ENCODE results near the gene LIME1. TPM values are rescaled to one million over a fixed set of nuclear protein-coding genes. Genes with fewer than 3 reads are reported as not detected.

The LIME1 gene
- total and polyA plus RNA-seq, 2 of the 8 experiments (the other 6 are each of a cell fraction or from before 2014, with no cell fraction given) = 4.5 to 5.9 TPM

- Histone ChIP-seq H3K23ac (ENCODE audit: insufficient read length) (no peak overlapping the region), H2BK120ac (replicated peaks; ENCODE audit: low read depth, low read length) (no peak overlapping the region), H3K9me3 (ENCODE audit: insufficient read depth in 2 of 2, low read depth in 1 of 2, low read length in 1 of 2) (no peaks in the 10 kb centered on the region), H2AK5ac (ENCODE audit: low read depth, low read length) (no peak overlapping the region), H4K91ac (replicated peaks; ENCODE audit: insufficient read length, low read length) (no peak overlapping the region), H4K8ac (ENCODE audit: extremely low read depth, insufficient read depth, low read length) (no peak overlapping the region), H4K20me1 (replicated peaks in 1 of 2; ENCODE audit: control insufficient read depth in 1 of 2, insufficient read depth in 2 of 2, low read length in 2 of 2) (peaks cover 0 to 10% of the 10 kb centered on the region in 2 experiments), H3K4me2 (ENCODE audit: insufficient read depth in 1 of 2, low read depth in 2 of 2, low read length in 2 of 2) (peak overlapping the region; percentile 70 to 75), H3K27ac (ENCODE audit: low read depth, low read length) (no peak overlapping the region), H2AFZ (ENCODE audit: low read length) (no peak overlapping the region), H3K79me1 (ENCODE audit: low read depth, low read length) (no peaks in the 10 kb centered on the region), H3K9ac (replicated peaks in 1 of 4; ENCODE audit: extremely low read depth in 1 of 4, low read depth in 3 of 4, low read length in 3 of 4) (no peak overlapping the region; a peak in 1 of 7 replicates), H2BK12ac (ENCODE audit: low read depth, low read length) (no peak overlapping the region), H3K23me2 (ENCODE audit: low read depth, low read length) (peaks cover 13% of the 10 kb centered on the region; the same call in 1 of the 2 replicates), H3K27me3 (replicated peaks in 1 of 4; ENCODE audit: control insufficient read depth in 3 of 4, extremely low read depth in 1 of 4, insufficient read depth in 3 of 4, low read length in 3 of 4) (peaks cover 0 to 12% (median 8%) of the 10 kb centered on the region in 4 experiments; a peak in 4 of 7 replicates), H3K4me1 (replicated peaks in 1 of 4; ENCODE audit: control insufficient read depth in 3 of 4, insufficient read depth in 4 of 4, low read length in 3 of 4) (peaks cover 0 to 20% (median 11%) of the 10 kb centered on the region in 4 experiments; a peak in 6 of 7 replicates), H3K4me3 (ENCODE audit: extremely low read depth in 1 of 4, insufficient read depth in 2 of 4, low read depth in 3 of 4, low read length in 4 of 4) (peak overlapping the region in 2 of 4 experiments; percentile 49 to 83; a peak in 3 of 8 replicates), H3K4ac (replicated peaks; ENCODE audit: insufficient read length, low read depth, low read length) (no peak overlapping the region), H2BK5ac (ENCODE audit: low read depth, low read length) (peak overlapping the region; percentile 78), H2BK15ac (ENCODE audit: low read length) (peak overlapping the region; percentile 46; the same call in 1 of the 2 replicates), H3K56ac (replicated peaks; ENCODE audit: insufficient read length, low read depth, low read length) (no peak overlapping the region), H3K79me2 (ENCODE audit: control insufficient read depth in 1 of 2, insufficient read depth in 2 of 2, low read length in 2 of 2) (no peaks in the 10 kb centered on the region), H3K36me3 (ENCODE audit: control insufficient read depth in 2 of 4, insufficient read depth in 4 of 4, low read length in 3 of 4) (peaks cover 0 to 10% (median 6%) of the 10 kb centered on the region in 4 experiments; a peak in 3 of 8 replicates), H3K14ac (ENCODE audit: insufficient read length) (no peak overlapping the region), H4K5ac (ENCODE audit: insufficient read length, low read depth, low read length) (no peak overlapping the region), H2BK20ac (ENCODE audit: low read length) (no peak overlapping the region), H3K18ac (ENCODE audit: extremely low read depth, low read length) (peak overlapping the region; percentile 60)
- FAIRE-seq (no peak), DNase-seq (ENCODE audit: low read depth in 1 of 2, low spot score in 2 of 2) (no peak)
- TF ChIP-seq YY1 (IDR thresholded peaks at IDR 0.05; ENCODE audit: low read depth, low read length) (peak; percentile 86), KDM1A (IDR thresholded peaks at IDR 0.05; ENCODE audit: borderline replicate concordance, low read length) (no peak)
- ChIA-PET CTCF (ENCODE audit: partially characterized antibody) (interaction anchor here (0.6 to 2.2 kb wide), 11 partner anchors 14 to 264 kb away, joined by 3 to 18 read pairs (median 4); partner anchors contain the start of gene TPD52L2), POLR2A (ENCODE audit: partially characterized antibody) (interaction anchor here (1.0 to 2.6 kb wide), 8 partner anchors 9 to 219 kb away, joined by 3 to 23 read pairs (median 6); partner anchors contain the start of genes ARFRP1, RTEL1, TPD52L2 and ZGPAT)
- WGBS, 2 experiments (ENCODE audit: extremely low coverage in 1 of 2, insufficient coverage in 1 of 2, insufficient read length in 1 of 2, insufficient replicate concordance in 2 of 2, low coverage in 1 of 2, low lambda C conversion rate in 2 of 2, missing lambda C conversion rate in 1 of 2) = 52% methylated on average over 6 of the region's 6 CpGs; no CpG with 5 or more reads in 1 of the 2 experiments
These were observed 4.9 kb downstream of the LIME1 start for GRCh38 chr20:63741354-63741675.
